Measurements from ENCODE around the gene MCC.

DNA sequence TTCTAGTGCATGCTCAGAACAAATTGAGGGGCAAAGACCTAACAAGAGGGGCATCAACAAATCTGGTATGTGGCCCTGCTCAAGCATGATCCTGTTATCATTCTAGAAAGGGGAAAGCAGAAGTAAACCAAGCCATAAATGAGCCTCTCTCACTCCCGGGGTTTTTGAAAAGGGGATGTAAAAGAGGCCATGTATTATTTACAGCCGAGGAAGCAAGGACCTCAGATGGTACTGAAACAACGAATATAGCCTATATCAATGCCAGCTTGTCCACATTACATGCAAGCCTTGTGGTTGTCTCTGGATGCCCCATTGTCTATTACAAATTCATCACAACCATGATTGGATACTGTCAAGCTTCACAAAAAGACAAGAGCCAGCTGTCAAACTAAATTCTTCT is 300.3 kb downstream of the MCC start:
- TF ChIP-seq, protein P1, sequence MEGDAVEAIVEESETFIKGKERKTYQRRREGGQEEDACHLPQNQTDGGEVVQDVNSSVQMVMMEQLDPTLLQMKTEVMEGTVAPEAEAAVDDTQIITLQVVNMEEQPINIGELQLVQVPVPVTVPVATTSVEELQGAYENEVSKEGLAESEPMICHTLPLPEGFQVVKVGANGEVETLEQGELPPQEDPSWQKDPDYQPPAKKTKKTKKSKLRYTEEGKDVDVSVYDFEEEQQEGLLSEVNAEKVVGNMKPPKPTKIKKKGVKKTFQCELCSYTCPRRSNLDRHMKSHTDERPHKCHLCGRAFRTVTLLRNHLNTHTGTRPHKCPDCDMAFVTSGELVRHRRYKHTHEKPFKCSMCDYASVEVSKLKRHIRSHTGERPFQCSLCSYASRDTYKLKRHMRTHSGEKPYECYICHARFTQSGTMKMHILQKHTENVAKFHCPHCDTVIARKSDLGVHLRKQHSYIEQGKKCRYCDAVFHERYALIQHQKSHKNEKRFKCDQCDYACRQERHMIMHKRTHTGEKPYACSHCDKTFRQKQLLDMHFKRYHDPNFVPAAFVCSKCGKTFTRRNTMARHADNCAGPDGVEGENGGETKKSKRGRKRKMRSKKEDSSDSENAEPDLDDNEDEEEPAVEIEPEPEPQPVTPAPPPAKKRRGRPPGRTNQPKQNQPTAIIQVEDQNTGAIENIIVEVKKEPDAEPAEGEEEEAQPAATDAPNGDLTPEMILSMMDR (IDR thresholded peaks at IDR 0.05): no peak
- TF ChIP-seq, protein P2, sequence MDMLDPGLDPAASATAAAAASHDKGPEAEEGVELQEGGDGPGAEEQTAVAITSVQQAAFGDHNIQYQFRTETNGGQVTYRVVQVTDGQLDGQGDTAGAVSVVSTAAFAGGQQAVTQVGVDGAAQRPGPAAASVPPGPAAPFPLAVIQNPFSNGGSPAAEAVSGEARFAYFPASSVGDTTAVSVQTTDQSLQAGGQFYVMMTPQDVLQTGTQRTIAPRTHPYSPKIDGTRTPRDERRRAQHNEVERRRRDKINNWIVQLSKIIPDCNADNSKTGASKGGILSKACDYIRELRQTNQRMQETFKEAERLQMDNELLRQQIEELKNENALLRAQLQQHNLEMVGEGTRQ (CRISPR knock-in tag; IDR thresholded peaks at IDR 0.05): no peak
- TF ChIP-seq, protein P3, sequence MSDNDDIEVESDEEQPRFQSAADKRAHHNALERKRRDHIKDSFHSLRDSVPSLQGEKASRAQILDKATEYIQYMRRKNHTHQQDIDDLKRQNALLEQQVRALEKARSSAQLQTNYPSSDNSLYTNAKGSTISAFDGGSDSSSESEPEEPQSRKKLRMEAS (CRISPR knock-in tag; IDR thresholded peaks at IDR 0.05): no peak
- no peak for TF ChIP-seq TCF7 (CRISPR knock-in tag; IDR thresholded peaks at IDR 0.05; ENCODE audit: low read depth)
- no peak for TF ChIP-seq NFYB (CRISPR knock-in tag; conservative IDR thresholded peaks at IDR 0.05; ENCODE audit: low read depth)
- TF ChIP-seq, protein P4, sequence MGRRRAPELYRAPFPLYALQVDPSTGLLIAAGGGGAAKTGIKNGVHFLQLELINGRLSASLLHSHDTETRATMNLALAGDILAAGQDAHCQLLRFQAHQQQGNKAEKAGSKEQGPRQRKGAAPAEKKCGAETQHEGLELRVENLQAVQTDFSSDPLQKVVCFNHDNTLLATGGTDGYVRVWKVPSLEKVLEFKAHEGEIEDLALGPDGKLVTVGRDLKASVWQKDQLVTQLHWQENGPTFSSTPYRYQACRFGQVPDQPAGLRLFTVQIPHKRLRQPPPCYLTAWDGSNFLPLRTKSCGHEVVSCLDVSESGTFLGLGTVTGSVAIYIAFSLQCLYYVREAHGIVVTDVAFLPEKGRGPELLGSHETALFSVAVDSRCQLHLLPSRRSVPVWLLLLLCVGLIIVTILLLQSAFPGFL (CRISPR knock-in tag; IDR thresholded peaks at IDR 0.05; ENCODE audit: borderline replicate concordance): no peak
- no peak for TF ChIP-seq NR2C2 (CRISPR knock-in tag; IDR thresholded peaks at IDR 0.05)
